ENCODE results near the gene RHBDD1. TPM values are rescaled to one million over a fixed set of nuclear protein-coding genes. Genes with fewer than 3 reads are reported as not detected.

Gene RHBDD1
- total and polyA plus RNA-seq, 2 donors (not counting 1 experiment from before 2014, with no cell fraction given), result 21.2 to 128 TPM

DNA sequence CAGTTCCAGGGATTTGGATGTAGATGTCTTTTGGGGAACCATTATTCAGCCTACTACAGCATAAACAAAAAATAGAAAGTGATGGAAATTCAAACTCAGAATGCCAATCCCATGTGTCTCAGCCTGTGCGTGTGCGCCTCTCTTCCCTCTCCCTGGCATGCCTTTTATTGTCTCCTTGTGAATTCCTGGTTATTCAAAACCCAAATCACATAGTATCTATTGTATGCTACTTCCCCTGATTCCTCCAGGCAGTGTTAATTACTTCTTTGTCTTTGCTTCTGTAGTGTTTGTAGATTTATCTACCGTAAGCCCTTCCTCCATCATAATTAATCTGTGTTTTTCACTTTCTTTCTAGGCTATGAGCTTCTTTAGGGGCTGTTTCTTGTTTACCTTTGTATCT lies 38.9 kb downstream of the RHBDD1 start:
- H3K4me2 ChIP-seq (replicated peaks; ENCODE audit: low read depth, low read length, poor library complexity, severe bottlenecking), result peak overlapping the region; percentile 20
- TF ChIP-seq, protein P1, sequence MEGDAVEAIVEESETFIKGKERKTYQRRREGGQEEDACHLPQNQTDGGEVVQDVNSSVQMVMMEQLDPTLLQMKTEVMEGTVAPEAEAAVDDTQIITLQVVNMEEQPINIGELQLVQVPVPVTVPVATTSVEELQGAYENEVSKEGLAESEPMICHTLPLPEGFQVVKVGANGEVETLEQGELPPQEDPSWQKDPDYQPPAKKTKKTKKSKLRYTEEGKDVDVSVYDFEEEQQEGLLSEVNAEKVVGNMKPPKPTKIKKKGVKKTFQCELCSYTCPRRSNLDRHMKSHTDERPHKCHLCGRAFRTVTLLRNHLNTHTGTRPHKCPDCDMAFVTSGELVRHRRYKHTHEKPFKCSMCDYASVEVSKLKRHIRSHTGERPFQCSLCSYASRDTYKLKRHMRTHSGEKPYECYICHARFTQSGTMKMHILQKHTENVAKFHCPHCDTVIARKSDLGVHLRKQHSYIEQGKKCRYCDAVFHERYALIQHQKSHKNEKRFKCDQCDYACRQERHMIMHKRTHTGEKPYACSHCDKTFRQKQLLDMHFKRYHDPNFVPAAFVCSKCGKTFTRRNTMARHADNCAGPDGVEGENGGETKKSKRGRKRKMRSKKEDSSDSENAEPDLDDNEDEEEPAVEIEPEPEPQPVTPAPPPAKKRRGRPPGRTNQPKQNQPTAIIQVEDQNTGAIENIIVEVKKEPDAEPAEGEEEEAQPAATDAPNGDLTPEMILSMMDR (IDR thresholded peaks at IDR 0.05), result no peak
- TF ChIP-seq EZH2 (IDR thresholded peaks at IDR 0.05; ENCODE audit: borderline replicate concordance, insufficient read depth, low read depth, low read length, poor library complexity, severe bottlenecking), result no peak
- DNase-seq (no peak), ATAC-seq (ENCODE audit: low read depth) (no peak)
- H2AFZ ChIP-seq (ENCODE audit: insufficient read depth, low read depth, low read length, poor library complexity, severe bottlenecking), result no peak overlapping the region
- H3K36me3 ChIP-seq (replicated peaks in 1 of 2; ENCODE audit: control extremely low read depth in 1 of 2, control insufficient read depth in 1 of 2, extremely low read depth in 1 of 2, insufficient read depth in 2 of 2, low read length in 1 of 2), result peaks cover 4 to 16% of the 10 kb centered on the region in 2 experiments
- H3K4me1 Mint-ChIP-seq, result peaks cover 34% of the 10 kb centered on the region
- H3K4me1 ChIP-seq (ENCODE audit: control insufficient read depth in 2 of 2, insufficient read depth in 2 of 2, low read length in 2 of 2), result peaks cover 21 to 31% of the 10 kb centered on the region in 2 donors
- ChIA-PET CTCF (no interaction called here), POLR2A (no interaction called here)
- no peak overlapping the region for H3K9ac ChIP-seq (ENCODE audit: low read length)
- no peak overlapping the region for H3K4me3 ChIP-seq (ENCODE audit: control extremely low read depth in 1 of 5, extremely low read depth in 1 of 5, insufficient read depth in 1 of 5, low read depth in 2 of 5, low read length in 4 of 5)
- no peak overlapping the region for H3K27ac ChIP-seq (ENCODE audit: low read length in 2 of 2)
- intact Hi-C loops (cut with micrococcal nuclease), result loop anchor here (5.0 kb wide), 1 partner anchor 37 kb away; the partner anchor contains the start of gene RHBDD1
- WGBS (ENCODE audit: insufficient coverage), result no CpG with 5 or more reads among the region's 3 CpGs
- H3K27ac Mint-ChIP-seq, result peak overlapping the region; percentile 34
- H3K9me3 ChIP-seq (ENCODE audit: control extremely low read depth in 1 of 3, control insufficient read depth in 2 of 3, insufficient read depth in 1 of 3, low read length in 2 of 3), result no peaks in the 10 kb centered on the region
- no peak overlapping the region for H3K4me3 Mint-ChIP-seq
- H3K9me3 Mint-ChIP-seq (ENCODE audit: insufficient read depth), result no peaks in the 10 kb centered on the region
- H3K79me2 ChIP-seq (ENCODE audit: control insufficient read depth, insufficient read depth, low read length), result peaks cover 16% of the 10 kb centered on the region
- no peaks in the 10 kb centered on the region for H3K27me3 ChIP-seq (replicated peaks in 1 of 4; ENCODE audit: control extremely low read depth in 1 of 4, control insufficient read depth in 3 of 4, insufficient read depth in 4 of 4, low read length in 3 of 4)
- H3K27me3 Mint-ChIP-seq, result no peaks in the 10 kb centered on the region
- H4K20me1 ChIP-seq (ENCODE audit: control insufficient read depth, insufficient read depth, low read length, poor library complexity, severe bottlenecking), result no peaks in the 10 kb centered on the region

DNA sequence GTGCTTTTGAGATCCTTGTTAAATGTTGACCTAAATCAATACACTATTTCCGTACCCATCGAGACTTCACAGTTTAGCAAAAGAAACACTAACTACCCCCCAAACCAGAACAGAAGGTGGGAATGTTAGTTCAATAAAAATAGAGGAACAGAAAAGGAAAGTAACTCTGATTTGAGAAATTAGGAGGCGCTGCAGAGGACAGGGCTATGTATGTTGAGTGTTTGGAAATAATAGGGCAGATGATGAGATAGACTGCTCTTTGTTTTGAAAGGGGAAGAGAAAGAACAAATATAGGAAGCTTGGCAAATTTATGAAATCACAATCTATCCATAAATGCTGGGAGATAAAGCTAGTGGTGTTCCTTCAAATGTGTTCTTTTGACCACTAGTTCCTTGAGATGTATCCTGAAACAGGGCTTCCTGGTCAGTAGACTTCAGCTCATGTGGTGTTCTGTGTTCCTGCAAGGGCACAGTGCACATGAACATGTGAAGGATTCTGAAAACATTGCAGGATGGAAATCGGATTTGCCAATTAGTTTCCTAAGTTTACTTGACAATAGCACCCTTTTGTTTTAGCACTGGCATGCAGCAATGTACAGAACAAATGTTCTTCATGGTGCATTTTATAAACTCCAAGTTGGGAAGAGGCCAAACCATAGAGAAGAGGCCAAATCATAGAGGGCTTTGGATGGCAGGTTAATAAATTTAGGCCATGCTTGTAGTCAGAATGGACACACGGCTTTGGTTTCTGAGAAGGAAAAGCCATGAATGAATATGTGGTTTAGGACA lies 39.8 kb downstream of the RHBDD1 start:
- Histone ChIP-seq H4K20me1 (ENCODE audit: control insufficient read depth, insufficient read depth, low read length, poor library complexity, severe bottlenecking) (no peaks in the 10 kb centered on the region), H3K27me3 (replicated peaks in 1 of 4; ENCODE audit: control extremely low read depth in 1 of 4, control insufficient read depth in 3 of 4, insufficient read depth in 4 of 4, low read length in 3 of 4) (no peaks in the 10 kb centered on the region), H3K36me3 (replicated peaks in 1 of 2; ENCODE audit: control extremely low read depth in 1 of 2, control insufficient read depth in 1 of 2, extremely low read depth in 1 of 2, insufficient read depth in 2 of 2, low read length in 1 of 2) (peaks cover 3 to 16% of the 10 kb centered on the region in 2 experiments), H2AFZ (ENCODE audit: insufficient read depth, low read depth, low read length, poor library complexity, severe bottlenecking) (no peak overlapping the region), H3K9me3 (ENCODE audit: control extremely low read depth in 1 of 3, control insufficient read depth in 2 of 3, insufficient read depth in 1 of 3, low read length in 2 of 3) (no peaks in the 10 kb centered on the region), H3K27ac (ENCODE audit: low read length in 2 of 2) (no peak overlapping the region), H3K79me2 (ENCODE audit: control insufficient read depth, insufficient read depth, low read length) (peaks cover 13% of the 10 kb centered on the region), H3K4me2 (replicated peaks; ENCODE audit: low read depth, low read length, poor library complexity, severe bottlenecking) (peak overlapping the region; percentile 20), H3K4me3 (ENCODE audit: control extremely low read depth in 1 of 5, extremely low read depth in 1 of 5, insufficient read depth in 1 of 5, low read depth in 2 of 5, low read length in 4 of 5) (no peak overlapping the region), H3K4me1 (ENCODE audit: control insufficient read depth in 2 of 2, insufficient read depth in 2 of 2, low read length in 2 of 2) (peaks cover 21 to 31% of the 10 kb centered on the region in 2 donors), H3K9ac (ENCODE audit: low read length) (no peak overlapping the region)
- Mint-ChIP-seq H3K9me3 (ENCODE audit: insufficient read depth) (no peaks in the 10 kb centered on the region), H3K4me1 (peaks cover 42% of the 10 kb centered on the region), H3K27ac (no peak overlapping the region), H3K27me3 (no peaks in the 10 kb centered on the region), H3K4me3 (no peak overlapping the region)
- peak; percentile 37 for DNase-seq
- WGBS (ENCODE audit: insufficient coverage), result 84% methylated on average over 3 of the region's 5 CpGs
- POLR2A ChIA-PET, result no interaction called here
- no peak for ATAC-seq (ENCODE audit: low read depth)
- intact Hi-C loops (cut with micrococcal nuclease), result loop anchor here (5.0 kb wide), 1 partner anchor 38 kb away; the partner anchor contains the start of gene RHBDD1
- CTCF ChIA-PET, result interaction anchor here (1.0 to 1.7 kb wide), 3 partner anchors 8 to 986 kb away, joined by 3 to 6 read pairs (median 3); partner anchors contain the start of gene RHBDD1
- TF ChIP-seq, protein P1 (IDR thresholded peaks at IDR 0.05), result no peak
- no peak for TF ChIP-seq EZH2 (IDR thresholded peaks at IDR 0.05; ENCODE audit: borderline replicate concordance, insufficient read depth, low read depth, low read length, poor library complexity, severe bottlenecking)
